Activated gamma-delta T cell (primary cell): ENCODE measurements around the gene PYCARD.
"Not testable (repeated sequence)": the region's sequence is repeated elsewhere in the genome, so short reads cannot be mapped to it uniquely, and the experiment has no call there.

Source experiments
- DNase-seq: peaks from one replicate; lab custom pipeline; 2025; lab: John Stamatoyannopoulos, UW

The PYCARD gene

GRCh38 chr16:31190818-31191444 lies 11.6 kb downstream of the PYCARD start:
- no peak for DNase-seq

GRCh38 chr16:31190061-31190460 lies 12.5 kb downstream of the PYCARD start:
- no peak for DNase-seq

- DNase-seq, result no peak
Observed at GRCh38 chr16:31189412-31189778, 13.2 kb downstream of the PYCARD start.

GRCh38 chr16:31188450-31189411 lies 13.8 kb downstream of the PYCARD start:
- DNase-seq, result no peak

GRCh38 chr16:31187808-31188189 lies 14.8 kb downstream of the PYCARD start:
- no peak for DNase-seq

- no peak for DNase-seq
Observed at GRCh38 chr16:31186930-31187807, 15.4 kb downstream of the PYCARD start.

- no peak for DNase-seq
Observed at GRCh38 chr16:31186176-31186575, 16.4 kb downstream of the PYCARD start.

- DNase-seq, result no peak
Observed at GRCh38 chr16:31185339-31185738, 17.2 kb downstream of the PYCARD start.

- no peak for DNase-seq
Observed at GRCh38 chr16:31184888-31185287, 17.7 kb downstream of the PYCARD start.

GRCh38 chr16:31183432-31184428 lies 18.8 kb downstream of the PYCARD start:
- no peak for DNase-seq

GRCh38 chr16:31182391-31182790 lies 20.2 kb downstream of the PYCARD start:
- DNase-seq, result no peak

GRCh38 chr16:31181102-31181830 lies 21.3 kb downstream of the PYCARD start:
- DNase-seq, result no peak

- DNase-seq, result peak; percentile 83
Observed at GRCh38 chr16:31179747-31180459, 22.7 kb downstream of the PYCARD start, which contains the start of gene FUS. Gene FUS, plus strand, starts transcription at chr16:31180139. Its CDS starts 76 bp downstream, at chr16:31180215.

GRCh38 chr16:31179219-31179746 lies 23.3 kb downstream of the PYCARD start:
- no peak for DNase-seq

- no peak for DNase-seq
Observed at GRCh38 chr16:31177136-31177535, 25.4 kb downstream of the PYCARD start.

GRCh38 chr16:31170048-31170447 lies 32.5 kb downstream of the PYCARD start:
- DNase-seq, result not testable (repeated sequence)

GRCh38 chr16:31168848-31169247 lies 33.7 kb downstream of the PYCARD start:
- DNase-seq, result no peak

GRCh38 chr16:31167315-31167714 lies 35.2 kb downstream of the PYCARD start:
- no peak for DNase-seq

GRCh38 chr16:31157136-31157535 lies 45.4 kb downstream of the PYCARD start:
- DNase-seq, result no peak
